D721Med (cell line): ENCODE measurements around the gene GDI2.
"Not testable (repeated sequence)": the region's sequence is repeated elsewhere in the genome, so short reads cannot be mapped to it uniquely, and the experiment has no call there.

Source experiments
- DNase-seq: peaks from one replicate; pipeline ENCODE4 v3.0.0; 2011; ENCODE audit warnings: low spot score; ENCODE audit not compliant: insufficient read length
- FAIRE-seq: peaks from 2 replicates; lab custom pipeline; 2011; peaks lifted over from hg19 to GRCh38; lab: Jason Lieb, UNC
- TF ChIP-seq, protein P1 (sequence below): IDR thresholded peaks from 2 replicates; pipeline ENCODE4 v1.5.1; 2012; ENCODE audit warnings: mild to moderate bottlenecking, control low read depth; ENCODE audit not compliant: insufficient read depth; ENCODE audit errors: missing control alignments

GDI2 gene

GRCh38 chr10:5782174-5782573, 31.1 kb downstream of the GDI2 start:
- no peak for DNase-seq
- no peak for FAIRE-seq
- TF ChIP-seq, protein P1, sequence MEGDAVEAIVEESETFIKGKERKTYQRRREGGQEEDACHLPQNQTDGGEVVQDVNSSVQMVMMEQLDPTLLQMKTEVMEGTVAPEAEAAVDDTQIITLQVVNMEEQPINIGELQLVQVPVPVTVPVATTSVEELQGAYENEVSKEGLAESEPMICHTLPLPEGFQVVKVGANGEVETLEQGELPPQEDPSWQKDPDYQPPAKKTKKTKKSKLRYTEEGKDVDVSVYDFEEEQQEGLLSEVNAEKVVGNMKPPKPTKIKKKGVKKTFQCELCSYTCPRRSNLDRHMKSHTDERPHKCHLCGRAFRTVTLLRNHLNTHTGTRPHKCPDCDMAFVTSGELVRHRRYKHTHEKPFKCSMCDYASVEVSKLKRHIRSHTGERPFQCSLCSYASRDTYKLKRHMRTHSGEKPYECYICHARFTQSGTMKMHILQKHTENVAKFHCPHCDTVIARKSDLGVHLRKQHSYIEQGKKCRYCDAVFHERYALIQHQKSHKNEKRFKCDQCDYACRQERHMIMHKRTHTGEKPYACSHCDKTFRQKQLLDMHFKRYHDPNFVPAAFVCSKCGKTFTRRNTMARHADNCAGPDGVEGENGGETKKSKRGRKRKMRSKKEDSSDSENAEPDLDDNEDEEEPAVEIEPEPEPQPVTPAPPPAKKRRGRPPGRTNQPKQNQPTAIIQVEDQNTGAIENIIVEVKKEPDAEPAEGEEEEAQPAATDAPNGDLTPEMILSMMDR: no peak

DNA sequence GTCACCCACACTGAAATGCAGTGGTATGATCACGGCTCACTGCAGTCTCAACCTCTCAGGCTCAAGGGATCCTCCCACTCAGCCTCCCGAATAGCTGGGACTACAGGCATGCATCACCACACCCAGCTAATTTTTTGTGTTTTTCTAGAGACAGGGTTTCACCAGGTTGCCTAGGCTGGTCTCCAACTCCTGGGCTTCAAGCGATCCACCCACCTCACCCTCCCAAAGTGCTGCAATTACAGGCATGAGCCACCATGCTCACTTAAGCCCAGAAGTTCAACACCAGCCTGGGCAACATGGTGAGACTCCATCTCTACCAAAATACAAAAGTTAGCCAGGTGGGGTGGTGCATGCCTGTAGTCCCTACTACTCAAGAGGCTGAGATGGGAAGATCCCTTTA, 33.5 kb downstream of the GDI2 start:
- no peak for DNase-seq
- TF ChIP-seq, protein P1: no peak
- no peak for FAIRE-seq

- FAIRE-seq, DNase-seq: not testable (repeated sequence)
Measured at GRCh38 chr10:5777758-5778157, 35.5 kb downstream of the GDI2 start.

DNA sequence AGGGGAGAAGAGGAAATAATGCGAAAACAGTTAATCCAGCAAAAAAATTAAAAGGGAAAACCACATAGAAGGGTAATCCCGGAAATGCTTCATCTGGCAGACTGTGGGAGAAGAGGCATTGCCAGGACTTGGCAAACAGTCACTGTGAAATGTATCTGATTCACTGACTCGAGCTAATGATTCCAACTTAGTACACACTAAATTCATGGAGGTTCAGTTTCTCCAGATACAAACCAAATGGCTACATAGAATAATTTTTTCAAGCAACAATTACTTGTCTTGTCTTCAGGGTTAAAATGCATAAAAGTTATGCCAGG, 36.4 kb downstream of the GDI2 start:
- FAIRE-seq: no peak
- DNase-seq: no peak
- TF ChIP-seq, protein P1: no peak

DNA sequence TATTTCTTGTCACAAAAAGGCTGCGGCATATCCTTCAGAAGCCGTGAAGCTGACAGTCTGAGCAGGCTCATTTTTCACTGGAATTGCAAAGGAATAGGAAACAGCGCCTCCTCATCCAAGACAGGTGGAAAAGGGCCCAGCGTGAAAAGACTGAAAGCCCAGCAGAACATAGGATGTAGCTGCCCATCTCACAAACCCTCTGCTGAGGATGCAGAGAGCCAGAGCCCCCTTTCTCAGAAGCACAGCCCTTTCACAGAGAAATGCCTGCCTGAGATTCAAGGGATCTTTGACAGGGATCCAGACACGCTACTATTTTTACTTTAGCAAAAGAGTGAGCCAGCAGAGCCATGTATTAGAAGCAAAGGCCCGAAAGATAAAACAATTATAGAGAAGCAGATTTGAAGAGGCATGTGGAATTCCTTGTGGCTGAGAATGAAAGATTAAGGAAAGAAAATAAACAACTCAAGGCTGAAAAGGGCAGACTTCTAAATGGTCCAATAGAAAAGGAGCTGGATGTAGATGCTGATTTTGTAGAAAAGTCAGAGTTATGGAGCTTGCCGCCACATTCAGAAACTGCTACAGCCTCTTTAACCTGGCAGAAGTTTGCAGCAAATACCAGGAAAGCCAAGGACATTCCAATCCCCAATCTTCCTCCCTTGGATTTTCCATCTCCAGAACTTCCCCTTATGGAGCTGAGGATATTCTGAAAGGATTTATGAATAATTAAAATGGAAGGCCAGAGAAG, 36.9 kb downstream of the GDI2 start:
- no peak for DNase-seq
- TF ChIP-seq, protein P1: no peak
- no peak for FAIRE-seq

- TF ChIP-seq, protein P1: no peak
- DNase-seq (no peak), FAIRE-seq (no peak)
Measured at GRCh38 chr10:5775685-5776084, 37.5 kb downstream of the GDI2 start.

GRCh38 chr10:5774987-5775620, 38.1 kb downstream of the GDI2 start:
- no peak for FAIRE-seq

More at GRCh38 chr10:5774987-5775620, 38.1 kb downstream of the GDI2 start:
- TF ChIP-seq, protein P1: no peak
- DNase-seq: no peak
